AG04449 (cell line): ENCODE measurements around the gene OR2T1.
"Not testable (repeated sequence)": the region's sequence is repeated elsewhere in the genome, so short reads cannot be mapped to it uniquely, and the experiment has no call there.

ENCODE experiments used
- CTCF ChIA-PET: fragments of 350-600 bp; formaldehyde crosslinking; extraction: SDS; loops from one replicate; lab custom pipeline; 2021; ENCODE audit warnings: antibody characterized with exemption; lab: Yijun Ruan, JAX
- POLR2A ChIA-PET: fragments of 400-600, 350-600 bp; formaldehyde crosslinking; extraction: SDS; loops from one replicate; lab custom pipeline; 2020; ENCODE audit warnings: antibody characterized with exemption, inconsistent platforms; lab: Yijun Ruan, JAX
- DNase-seq: peaks from one replicate; pipeline ENCODE4 v3.0.0-alpha.2; 2010; ENCODE audit warnings: low read depth, low spot score
- H3K4me3 ChIP-seq: 2 replicates; pipeline ENCODE4 v1.5.1; 2011; ENCODE audit warnings: low read depth, mild to moderate bottlenecking, control low read depth, low read length
- CTCF ChIP-seq: IDR thresholded peaks from one replicate; pipeline ENCODE4 v1.5.1; 2011; ENCODE audit warnings: mild to moderate bottlenecking, moderate library complexity, low read length, control low read depth, inconsistent platforms; ENCODE audit not compliant: insufficient read depth; ENCODE audit errors: missing control alignments

Gene OR2T1

GRCh38 chr1:248406721-248407692, 4.2 kb downstream of the OR2T1 start:
- no peak overlapping the region for H3K4me3 ChIP-seq
- no peak for DNase-seq
- ChIA-PET CTCF (no interaction called here), POLR2A (no interaction called here)
- no peak for TF ChIP-seq CTCF

GRCh38 chr1:248416226-248416625, 13.4 kb downstream of the OR2T1 start:
- H3K4me3 ChIP-seq, result no peak overlapping the region
- POLR2A ChIA-PET, result no interaction called here
- no peak for TF ChIP-seq CTCF
- CTCF ChIA-PET, result no interaction called here
- no peak for DNase-seq

- H3K4me3 ChIP-seq, result no peak overlapping the region
- DNase-seq, result no peak
- ChIA-PET CTCF (no interaction called here), POLR2A (no interaction called here)
- no peak for TF ChIP-seq CTCF
Measured at GRCh38 chr1:248417854-248418253, 15.0 kb downstream of the OR2T1 start.

- no peak overlapping the region for H3K4me3 ChIP-seq
- TF ChIP-seq CTCF, result no peak
- POLR2A ChIA-PET, result no interaction called here
- no peak for DNase-seq
- CTCF ChIA-PET, result no interaction called here
Measured at GRCh38 chr1:248421384-248421783, 18.5 kb downstream of the OR2T1 start.

GRCh38 chr1:248427526-248428191, 24.8 kb downstream of the OR2T1 start:
- POLR2A ChIA-PET, CTCF ChIA-PET, DNase-seq, H3K4me3 ChIP-seq: not testable (repeated sequence)

- H3K4me3 ChIP-seq, CTCF ChIA-PET, POLR2A ChIA-PET, DNase-seq: not testable (repeated sequence)
Measured at GRCh38 chr1:248428192-248428533, 25.3 kb downstream of the OR2T1 start.

GRCh38 chr1:248431683-248432082, 28.8 kb downstream of the OR2T1 start:
- H3K4me3 ChIP-seq, POLR2A ChIA-PET, DNase-seq, CTCF ChIA-PET: not testable (repeated sequence)

- POLR2A ChIA-PET, DNase-seq, CTCF ChIA-PET, H3K4me3 ChIP-seq: not testable (repeated sequence)
Measured at GRCh38 chr1:248432201-248432600, 29.4 kb downstream of the OR2T1 start.

- POLR2A ChIA-PET, H3K4me3 ChIP-seq, DNase-seq, CTCF ChIA-PET: not testable (repeated sequence)
Measured at GRCh38 chr1:248433811-248434415, 31.1 kb downstream of the OR2T1 start.

- CTCF ChIA-PET, result not testable (repeated sequence)
Measured at GRCh38 chr1:248434913-248435312, 32.1 kb downstream of the OR2T1 start.

GRCh38 chr1:248436303-248436702, 33.5 kb downstream of the OR2T1 start:
- H3K4me3 ChIP-seq, DNase-seq, POLR2A ChIA-PET, CTCF ChIA-PET: not testable (repeated sequence)

More at GRCh38 chr1:248434913-248435312, 32.1 kb downstream of the OR2T1 start:
- POLR2A ChIA-PET, H3K4me3 ChIP-seq, DNase-seq: not testable (repeated sequence)
